Endothelial cell of umbilical vein (primary cell): ENCODE data around the gene SLC9A9. TPM values are rescaled to one million over a fixed set of nuclear protein-coding genes. Genes with fewer than 3 reads are reported as not detected.
A peak's percentile ranks its signal among the peaks of the same experiment; 100 is the strongest.

Experiments
- BruUV-seq: library from RNA; stranded (reverse); fragments of 400-500 nt; replicated peaks from 2 replicates; lab custom pipeline; 2021; lab: Mats Ljungman, UMichigan
- CTCF ChIA-PET: fragments of 300-600, 350-600 bp; sonication (Branson Sonifier 250); formaldehyde crosslinking; loops from one replicate; lab custom pipeline; 2021; ENCODE audit warnings: antibody characterized with exemption, inconsistent platforms; lab: Charles Lee
- POLR2A ChIA-PET: fragments of 300-600, 350-600 bp; sonication (Branson Sonifier 250); formaldehyde crosslinking; loops from one replicate; lab custom pipeline; 2021; ENCODE audit warnings: antibody characterized with exemption, inconsistent platforms; lab: Charles Lee
- DNase-seq: peaks from one replicate; pipeline ENCODE4 v3.0.0-alpha.2; 2011; ENCODE audit warnings: low read depth, low spot score
- FAIRE-seq: peaks from 2 replicates; lab custom pipeline; 2011; peaks lifted over from hg19 to GRCh38; lab: Jason Lieb, UNC
- H2AFZ ChIP-seq: 2 replicates; pipeline ENCODE4 v1.6.0; 2012; ENCODE audit warnings: low read depth, low read length, control low read depth, inconsistent platforms
- H3K27ac ChIP-seq: 2 replicates; pipeline ENCODE4 v1.5.1; 2011; ENCODE audit warnings: low read depth, mild to moderate bottlenecking, control low read depth, low read length, moderate library complexity; ENCODE audit not compliant: insufficient read depth
- H3K27me3 ChIP-seq, 2 experiments: 2 replicates each; pipeline versions ENCODE4 v1.6.0 to v1.6.1; 2011; ENCODE audit warnings: low read length in 2 of 2, mixed read lengths in 1 of 2; ENCODE audit not compliant: control insufficient read depth in 2 of 2, insufficient read depth in 2 of 2
- H3K36me3 ChIP-seq, 2 experiments: 2 replicates in 1 of 2; 3 replicates in 1 of 2; pipeline ENCODE4 v1.5.1; 2011; ENCODE audit warnings: low read length in 2 of 2, mild to moderate bottlenecking in 1 of 2, moderate library complexity in 1 of 2; ENCODE audit not compliant: control insufficient read depth in 2 of 2, insufficient read depth in 2 of 2; ENCODE audit errors: extremely low read depth in 1 of 2
- H3K4me1 ChIP-seq: 3 replicates; pipeline ENCODE4 v1.5.1; 2011; ENCODE audit warnings: mild to moderate bottlenecking, low read length; ENCODE audit not compliant: control insufficient read depth, insufficient read depth; ENCODE audit errors: extremely low read depth
- H3K4me2 ChIP-seq: 2 replicates; pipeline ENCODE4 v1.6.1; 2011; ENCODE audit warnings: low read length, control low read depth, mixed read lengths; ENCODE audit not compliant: insufficient read depth
- H3K4me3 ChIP-seq, 3 experiments: fragments of 200-600 bp in 1 of 3; sonication (generic), shearing (Covaris generic) in 1 of 3; replicated peaks in 1 of 3; 2 replicates each; pipeline ENCODE4 v1.5.1; 2011 to 2016; ENCODE audit warnings: control low read depth in 3 of 3, low read length in 3 of 3, mild to moderate bottlenecking in 2 of 3, inconsistent platforms in 1 of 3, low read depth in 1 of 3, moderate library complexity in 1 of 3; ENCODE audit not compliant: insufficient read depth in 1 of 3
- H3K79me2 ChIP-seq: 2 replicates; pipeline ENCODE4 v1.6.0; 2012; ENCODE audit warnings: low read length, inconsistent platforms; ENCODE audit not compliant: control insufficient read depth, insufficient read depth
- H3K9ac ChIP-seq: replicated peaks from 2 replicates; pipeline ENCODE3; 2011; ENCODE audit warnings: low read length, control low read depth; ENCODE audit not compliant: insufficient read depth; ENCODE audit errors: extremely low read depth
- H3K9me1 ChIP-seq: replicated peaks from 3 replicates; pipeline ENCODE4 v1.6.0; 2011; ENCODE audit warnings: mild to moderate bottlenecking, low read length; ENCODE audit not compliant: control insufficient read depth, insufficient read depth; ENCODE audit errors: extremely low read depth
- H3K9me3 ChIP-seq: replicated peaks from 2 replicates; pipeline ENCODE4 v1.5.1; 2012; ENCODE audit warnings: low read length, inconsistent platforms; ENCODE audit not compliant: control insufficient read depth, insufficient read depth
- H4K20me1 ChIP-seq: replicated peaks from 2 replicates; pipeline ENCODE3; 2011; ENCODE audit warnings: mild to moderate bottlenecking, low read length; ENCODE audit not compliant: control insufficient read depth, insufficient read depth; ENCODE audit errors: extremely low read depth
- EZH2 ChIP-seq: IDR thresholded peaks from 2 replicates; pipeline ENCODE4 v1.6.1; 2012; ENCODE audit warnings: borderline replicate concordance, low read depth, mild to moderate bottlenecking, moderate library complexity, low read length, inconsistent platforms; ENCODE audit not compliant: severe bottlenecking
- FOS ChIP-seq: IDR thresholded peaks from 2 replicates; pipeline ENCODE4 v1.6.1; 2011; ENCODE audit warnings: mild to moderate bottlenecking, low read length, moderate library complexity, borderline replicate concordance; ENCODE audit not compliant: insufficient read depth
- GATA2 ChIP-seq: IDR thresholded peaks from 2 replicates; pipeline ENCODE4 v1.7.0; 2011; ENCODE audit warnings: low read depth, mild to moderate bottlenecking, moderate library complexity, mixed read lengths, low read length; ENCODE audit not compliant: insufficient read length, insufficient read depth
- JUN ChIP-seq: IDR thresholded peaks from 2 replicates; pipeline ENCODE4 v1.6.1; 2011; ENCODE audit warnings: borderline replicate concordance, low read depth; ENCODE audit not compliant: insufficient read length, insufficient read depth
- MYC ChIP-seq: IDR thresholded peaks from one replicate; pipeline ENCODE4 v1.6.1; 2011; ENCODE audit warnings: mild to moderate bottlenecking, low read depth, low read length
- POLR2A ChIP-seq: IDR thresholded peaks from 2 replicates; pipeline ENCODE4 v1.6.1; 2012; ENCODE audit warnings: low read depth, mild to moderate bottlenecking, control low read depth, low read length
- POLR2AphosphoS5 ChIP-seq: IDR thresholded peaks from 2 replicates; pipeline ENCODE4 v1.6.1; 2012; ENCODE audit warnings: low read depth, mild to moderate bottlenecking, control low read depth, low read length, moderate library complexity; ENCODE audit not compliant: insufficient read depth
- dilution Hi-C: fragments of 300-500 bp; cut with MboI; formaldehyde crosslinking; loops from one replicate; pipeline ENCODE4 v1.15.0; 2019; ENCODE audit warnings: low sequenced_read_pairs; ENCODE audit not compliant: extremely low pct_ligation_motif_present
- intact Hi-C: fragments of 100-400 bp; cut with micrococcal nuclease; formaldehyde crosslinking; loops from one replicate; pipeline ENCODE4 v1.10.0; 2022
- polyA plus RNA-seq, 4 experiments: library from polyadenylated mRNA; depleted of rRNA in 3 of 4; stranded (reverse) in 3 of 4; unstranded in 1 of 4; fragments of >200 nt; gene quantifications; 2 replicates each; pipeline versions ENCODE4 v1.2.1 to v1.2.3, GENCODE V29; 2011 to 2012; ENCODE audit warnings: missing spikeins in 1 of 4
- total RNA-seq: library from RNA; stranded (reverse); gene quantifications from 2 replicates; pipeline ENCODE4 v1.2.3, GENCODE V29; 2021
- TF ChIP-seq, protein P1 (sequence below), 2 donors: IDR thresholded peaks; 1 replicate in 1 of 2; 2 replicates in 1 of 2; pipeline ENCODE4 v1.5.1; 2011; ENCODE audit warnings: low read length in 2 of 2, mild to moderate bottlenecking in 2 of 2, moderate library complexity in 2 of 2, control low read depth in 1 of 2, inconsistent platforms in 1 of 2, low read depth in 1 of 2; ENCODE audit not compliant: insufficient read depth in 1 of 2; ENCODE audit errors: extremely low read depth in 1 of 2
- TF ChIP-seq, protein P2 (sequence below): IDR thresholded peaks from 2 replicates; pipeline ENCODE4 v1.6.1; 2011; ENCODE audit not compliant: insufficient read depth, insufficient read length

The SLC9A9 gene
- total and polyA plus RNA-seq, 2 donors (not counting 3 experiments of a cell fraction or from before 2014, with no cell fraction given): 1.5 to 1.8 TPM

DNA sequence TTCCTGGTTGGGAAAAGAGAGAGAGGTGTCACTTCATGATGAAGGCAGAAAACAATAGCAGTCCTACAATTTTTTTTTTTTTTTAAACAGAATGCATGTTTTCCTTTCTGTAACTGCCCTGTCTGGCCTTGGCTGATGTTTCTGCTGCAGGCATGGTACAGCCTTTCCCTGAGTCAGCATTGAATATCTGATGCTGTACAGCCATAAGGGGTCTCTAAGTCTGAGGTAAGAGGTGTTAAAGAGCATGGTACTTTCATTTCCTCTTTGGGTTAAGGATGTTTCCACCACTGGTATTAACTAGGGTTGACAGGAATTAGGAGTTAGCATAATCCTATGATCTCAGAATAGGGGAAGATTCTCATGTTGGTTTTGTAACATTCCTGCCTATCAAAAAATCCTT lies 581.3 kb downstream of the SLC9A9 start:
- no peaks in the 10 kb centered on the region for H3K27me3 ChIP-seq
- TF ChIP-seq JUN (no peak), GATA2 (no peak), EZH2 (no peak), MYC (no peak), POLR2A (no peak), POLR2AphosphoS5 (no peak), FOS (no peak)
- TF ChIP-seq, protein P1, sequence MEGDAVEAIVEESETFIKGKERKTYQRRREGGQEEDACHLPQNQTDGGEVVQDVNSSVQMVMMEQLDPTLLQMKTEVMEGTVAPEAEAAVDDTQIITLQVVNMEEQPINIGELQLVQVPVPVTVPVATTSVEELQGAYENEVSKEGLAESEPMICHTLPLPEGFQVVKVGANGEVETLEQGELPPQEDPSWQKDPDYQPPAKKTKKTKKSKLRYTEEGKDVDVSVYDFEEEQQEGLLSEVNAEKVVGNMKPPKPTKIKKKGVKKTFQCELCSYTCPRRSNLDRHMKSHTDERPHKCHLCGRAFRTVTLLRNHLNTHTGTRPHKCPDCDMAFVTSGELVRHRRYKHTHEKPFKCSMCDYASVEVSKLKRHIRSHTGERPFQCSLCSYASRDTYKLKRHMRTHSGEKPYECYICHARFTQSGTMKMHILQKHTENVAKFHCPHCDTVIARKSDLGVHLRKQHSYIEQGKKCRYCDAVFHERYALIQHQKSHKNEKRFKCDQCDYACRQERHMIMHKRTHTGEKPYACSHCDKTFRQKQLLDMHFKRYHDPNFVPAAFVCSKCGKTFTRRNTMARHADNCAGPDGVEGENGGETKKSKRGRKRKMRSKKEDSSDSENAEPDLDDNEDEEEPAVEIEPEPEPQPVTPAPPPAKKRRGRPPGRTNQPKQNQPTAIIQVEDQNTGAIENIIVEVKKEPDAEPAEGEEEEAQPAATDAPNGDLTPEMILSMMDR (IDR thresholded peaks at IDR 0.05; ENCODE audit: extremely low read depth in 1 of 2, insufficient read depth in 1 of 2, low read depth in 1 of 2, low read length in 2 of 2): no peak
- TF ChIP-seq, protein P2, sequence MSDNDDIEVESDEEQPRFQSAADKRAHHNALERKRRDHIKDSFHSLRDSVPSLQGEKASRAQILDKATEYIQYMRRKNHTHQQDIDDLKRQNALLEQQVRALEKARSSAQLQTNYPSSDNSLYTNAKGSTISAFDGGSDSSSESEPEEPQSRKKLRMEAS: no peak
- POLR2A ChIA-PET: no interaction called here
- H3K79me2 ChIP-seq: no peaks in the 10 kb centered on the region
- no peak for FAIRE-seq
- H3K9ac ChIP-seq: no peak overlapping the region
- no peaks in the 10 kb centered on the region for H4K20me1 ChIP-seq
- no peaks in the 10 kb centered on the region for H3K36me3 ChIP-seq
- H3K9me1 ChIP-seq: no peaks in the 10 kb centered on the region
- no peak overlapping the region for H2AFZ ChIP-seq
- CTCF ChIA-PET: interaction anchor here (0.6 to 0.7 kb wide), 2 partner anchors 84 to 1435 kb away, joined by 3 read pairs; no protein-coding TSS in a partner anchor
- intact Hi-C loops: no loop called here
- BruUV-seq: no TSS peak
- peak; percentile 17 for DNase-seq
- no peak overlapping the region for H3K27ac ChIP-seq
- no peak overlapping the region for H3K4me3 ChIP-seq
- H3K4me2 ChIP-seq: no peak overlapping the region
- dilution Hi-C loops: no loop called here
- no peaks in the 10 kb centered on the region for H3K4me1 ChIP-seq
- H3K9me3 ChIP-seq: no peaks in the 10 kb centered on the region
